NCI-H526 treated with DMSO at 0.1 percent for 48 hours (cell line): ENCODE results near the gene RASL11A.
"Not testable (repeated sequence)": the region's sequence is repeated elsewhere in the genome, so short reads cannot be mapped to it uniquely, and the experiment has no call there.

ENCODE experiments used
- DNase-seq: peaks from one replicate; lab custom pipeline; 2025; lab: John Stamatoyannopoulos, UW

The RASL11A gene, protein sequence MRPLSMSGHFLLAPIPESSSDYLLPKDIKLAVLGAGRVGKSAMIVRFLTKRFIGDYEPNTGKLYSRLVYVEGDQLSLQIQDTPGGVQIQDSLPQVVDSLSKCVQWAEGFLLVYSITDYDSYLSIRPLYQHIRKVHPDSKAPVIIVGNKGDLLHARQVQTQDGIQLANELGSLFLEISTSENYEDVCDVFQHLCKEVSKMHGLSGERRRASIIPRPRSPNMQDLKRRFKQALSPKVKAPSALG

DNA sequence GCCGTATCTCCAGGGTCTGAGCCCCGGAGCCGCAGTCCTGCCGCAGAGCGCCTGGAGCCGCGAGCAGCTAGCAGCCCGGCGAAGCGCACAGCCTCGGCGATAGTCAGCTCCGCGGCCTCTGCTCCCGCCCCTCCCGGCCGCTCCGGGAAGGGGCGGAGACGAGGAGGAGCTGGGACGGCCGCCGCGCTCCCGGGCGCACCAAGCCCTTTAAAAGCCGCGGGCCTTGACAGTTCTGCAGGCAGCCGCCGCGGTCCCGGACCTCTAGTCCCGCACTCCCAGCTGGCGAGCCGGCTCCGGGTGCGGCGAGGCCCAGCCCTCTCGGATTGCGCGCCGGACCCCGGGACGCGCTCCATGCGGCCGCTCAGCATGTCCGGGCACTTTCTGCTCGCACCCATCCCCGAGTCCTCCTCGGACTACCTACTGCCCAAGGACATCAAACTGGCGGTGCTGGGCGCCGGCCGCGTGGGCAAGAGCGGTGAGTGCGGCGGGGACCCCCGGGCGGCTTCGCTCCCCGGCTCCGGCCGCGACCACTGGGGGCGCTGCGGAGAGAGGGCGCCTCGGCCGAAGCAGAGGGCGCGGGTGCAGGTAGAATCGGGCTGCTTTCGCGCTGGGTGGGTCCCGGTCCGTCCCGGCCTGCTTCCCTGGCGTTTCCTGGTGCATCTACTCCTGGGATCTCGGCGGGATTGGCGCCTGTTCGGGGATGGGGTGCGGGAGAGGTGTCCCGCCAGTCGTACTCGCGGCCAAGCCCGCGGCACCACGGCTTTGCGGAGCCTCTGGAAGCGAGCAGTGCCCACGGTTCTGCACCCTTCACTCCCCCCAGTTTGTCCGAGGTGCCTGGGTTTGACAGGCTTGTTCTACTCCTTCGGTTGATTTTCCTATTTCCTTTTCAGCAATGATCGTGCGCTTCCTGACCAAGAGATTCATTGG, at the start of gene RASL11A:
Gene RASL11A, plus strand, starts transcription at position 237 of the 927 bp plus-strand sequence. Its CDS starts 115 bp downstream, at position 352.
- peak; percentile 87 for DNase-seq

DNA sequence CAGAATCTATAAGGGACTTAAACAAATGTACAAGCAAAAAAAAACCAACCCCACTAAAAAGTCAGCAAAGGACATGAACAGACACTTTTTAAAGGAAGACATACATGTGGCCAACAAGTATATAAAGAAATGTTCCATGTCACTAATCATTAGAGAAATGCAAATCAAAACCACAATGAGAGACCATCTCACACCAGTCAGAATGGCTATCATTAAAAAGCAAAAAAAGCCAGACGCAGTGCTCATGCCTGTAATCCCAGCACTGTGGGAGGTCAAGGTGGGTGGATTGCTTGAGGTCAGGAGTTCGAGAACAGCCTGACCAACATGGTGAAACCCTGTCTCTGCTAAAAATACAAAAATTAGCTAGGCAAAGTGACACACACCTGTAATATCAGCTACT, 48.5 kb upstream of the RASL11A start:
- not testable (repeated sequence) for DNase-seq

DNA sequence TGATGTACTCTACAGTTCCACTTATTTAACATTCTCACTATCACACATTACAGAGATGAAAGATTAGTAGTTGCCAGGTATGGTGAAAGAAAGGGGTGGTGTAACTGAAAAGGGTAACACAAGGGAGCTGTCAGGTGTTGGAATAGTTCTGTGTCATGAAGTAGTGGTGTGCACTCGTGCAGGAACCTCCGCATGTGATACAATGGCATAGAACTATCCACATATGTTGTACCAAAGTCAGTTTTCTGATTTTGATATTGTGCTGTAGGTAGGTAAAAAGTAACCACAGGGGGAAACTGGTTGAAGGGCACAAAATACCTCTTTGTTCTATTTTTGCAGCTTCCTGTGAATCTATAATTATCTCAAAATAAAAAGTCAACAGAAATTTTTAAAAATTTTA, 43.6 kb upstream of the RASL11A start:
- DNase-seq, result no peak

DNA sequence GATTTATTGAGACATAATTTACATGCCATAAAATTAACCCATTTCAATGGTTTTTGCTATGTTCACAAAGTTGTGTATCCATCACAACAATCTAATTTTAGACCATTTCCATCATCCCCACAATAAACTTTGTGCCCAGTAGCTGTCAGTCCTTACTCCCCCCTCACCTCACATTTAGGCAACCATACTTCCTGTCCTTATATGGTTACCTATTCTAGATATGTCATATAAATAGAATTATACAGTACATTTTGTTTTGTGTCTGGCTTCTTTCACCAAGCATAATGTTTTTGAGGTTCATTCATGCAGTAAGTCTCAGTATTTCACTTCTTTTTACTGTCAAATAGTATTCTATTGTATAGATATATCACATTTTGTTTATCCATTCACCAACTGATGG, 42.5 kb upstream of the RASL11A start:
- DNase-seq, result no peak

DNA sequence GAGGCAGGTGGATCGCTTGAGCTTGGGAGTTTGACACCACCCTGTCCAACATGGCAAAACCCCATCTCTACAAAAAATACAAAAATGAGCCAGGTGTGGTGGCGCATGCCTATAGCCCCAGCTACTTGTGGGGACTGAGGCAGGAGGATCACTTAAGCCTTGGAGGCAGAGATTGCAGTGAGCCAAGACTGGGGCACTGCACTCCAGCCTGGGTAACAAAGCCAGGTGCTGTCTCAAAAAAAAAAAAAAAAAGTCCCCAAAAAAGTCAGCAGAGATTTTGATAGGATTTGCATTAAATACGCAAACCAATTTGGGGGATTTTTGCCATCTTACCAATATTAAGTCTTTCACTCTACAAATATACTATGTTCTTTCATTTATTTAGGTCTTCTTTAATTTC, 41.0 kb upstream of the RASL11A start:
- DNase-seq, result no peak

DNA sequence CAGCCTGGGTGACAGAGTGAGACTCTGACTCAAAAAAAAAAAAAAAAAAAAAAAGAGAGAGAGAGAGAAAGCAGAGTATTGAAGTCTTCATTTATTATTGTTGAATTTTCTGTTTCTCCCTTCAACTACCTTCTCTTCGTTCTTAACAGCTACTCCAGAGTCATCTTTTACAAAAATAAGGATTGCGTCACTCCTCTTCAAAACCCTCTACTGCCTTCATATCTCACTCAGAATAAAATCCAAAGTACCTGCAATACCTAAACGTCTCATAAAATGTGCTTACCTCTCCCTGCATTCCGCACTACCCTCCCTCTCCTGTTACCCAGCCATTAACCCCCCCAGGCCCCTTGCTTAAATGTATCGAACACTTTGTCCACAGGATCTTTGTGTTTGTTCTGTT, 36.7 kb upstream of the RASL11A start:
- DNase-seq, result no peak

DNA sequence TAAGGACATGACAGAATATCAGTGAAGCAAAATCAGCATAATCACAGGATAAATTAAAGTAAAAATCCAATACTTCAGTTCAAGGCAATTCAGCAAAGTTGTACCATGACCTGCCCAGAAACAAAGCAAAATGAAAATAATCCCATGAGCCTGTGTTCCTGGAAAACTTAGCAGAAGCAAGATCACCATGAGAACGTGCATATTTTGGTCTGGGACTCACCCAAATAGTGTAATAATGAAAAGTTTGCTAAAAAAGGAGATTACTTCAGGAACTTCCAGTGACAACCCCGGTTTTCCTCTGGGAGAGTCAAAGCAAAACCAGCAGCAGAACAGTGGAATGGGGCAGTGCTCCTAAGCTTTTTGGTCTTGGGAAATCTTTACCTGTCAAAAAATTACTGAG, 34.2 kb upstream of the RASL11A start:
- DNase-seq, result no peak

DNA sequence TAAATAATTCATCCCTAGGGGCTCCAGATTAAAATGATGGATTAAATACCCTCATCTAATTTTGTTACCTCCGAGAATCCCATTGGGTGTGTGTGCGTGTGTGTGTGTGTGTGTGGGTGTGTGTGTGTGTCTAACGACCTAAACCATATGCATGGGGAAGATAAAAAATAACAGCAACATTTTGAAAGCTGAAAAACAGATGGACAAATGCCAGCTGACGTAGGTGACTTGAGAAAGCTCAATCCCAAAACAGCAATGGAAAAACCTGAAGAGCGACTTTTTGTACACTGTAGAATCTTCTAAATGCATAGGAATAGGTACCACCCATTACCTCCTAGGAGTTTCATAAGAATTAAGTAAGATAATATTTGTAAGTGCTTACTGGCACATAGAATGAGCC, 27.9 kb upstream of the RASL11A start:
- no peak for DNase-seq

DNA sequence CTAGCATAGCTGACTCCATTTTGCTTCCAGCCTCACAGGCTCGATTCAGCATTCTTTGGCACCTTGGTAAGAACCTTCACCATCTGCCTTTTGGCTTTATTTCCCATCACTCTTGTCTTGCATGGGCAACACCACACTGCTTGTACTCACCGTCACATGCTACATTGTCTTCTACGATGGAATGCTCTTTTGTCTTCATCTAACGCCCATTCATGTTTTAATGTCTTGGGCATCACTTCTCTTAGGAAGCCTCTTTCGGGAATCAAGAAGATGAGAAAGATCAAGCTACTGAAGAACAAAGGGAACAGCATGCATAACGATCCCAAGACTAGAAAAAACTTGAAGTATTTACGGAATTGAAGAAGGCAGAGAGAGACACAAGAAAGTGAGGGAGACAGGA, 25.0 kb upstream of the RASL11A start:
- DNase-seq, result no peak

DNA sequence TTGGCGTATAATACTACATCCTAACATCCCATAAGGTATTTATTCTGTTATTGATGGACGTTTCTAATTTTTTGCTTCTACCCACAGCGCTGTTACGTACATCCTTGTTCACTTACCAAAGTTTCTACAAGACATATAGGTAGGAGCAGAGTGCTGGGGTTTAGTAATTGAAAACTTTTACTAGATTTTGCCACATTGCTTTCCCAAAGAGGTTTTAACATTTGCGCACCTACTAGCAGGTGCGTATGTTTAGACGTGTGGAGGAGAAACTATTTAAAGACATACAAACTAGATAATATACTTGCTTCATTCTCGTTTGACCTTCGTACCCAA, 19.8 kb upstream of the RASL11A start:
- no peak for DNase-seq

DNA sequence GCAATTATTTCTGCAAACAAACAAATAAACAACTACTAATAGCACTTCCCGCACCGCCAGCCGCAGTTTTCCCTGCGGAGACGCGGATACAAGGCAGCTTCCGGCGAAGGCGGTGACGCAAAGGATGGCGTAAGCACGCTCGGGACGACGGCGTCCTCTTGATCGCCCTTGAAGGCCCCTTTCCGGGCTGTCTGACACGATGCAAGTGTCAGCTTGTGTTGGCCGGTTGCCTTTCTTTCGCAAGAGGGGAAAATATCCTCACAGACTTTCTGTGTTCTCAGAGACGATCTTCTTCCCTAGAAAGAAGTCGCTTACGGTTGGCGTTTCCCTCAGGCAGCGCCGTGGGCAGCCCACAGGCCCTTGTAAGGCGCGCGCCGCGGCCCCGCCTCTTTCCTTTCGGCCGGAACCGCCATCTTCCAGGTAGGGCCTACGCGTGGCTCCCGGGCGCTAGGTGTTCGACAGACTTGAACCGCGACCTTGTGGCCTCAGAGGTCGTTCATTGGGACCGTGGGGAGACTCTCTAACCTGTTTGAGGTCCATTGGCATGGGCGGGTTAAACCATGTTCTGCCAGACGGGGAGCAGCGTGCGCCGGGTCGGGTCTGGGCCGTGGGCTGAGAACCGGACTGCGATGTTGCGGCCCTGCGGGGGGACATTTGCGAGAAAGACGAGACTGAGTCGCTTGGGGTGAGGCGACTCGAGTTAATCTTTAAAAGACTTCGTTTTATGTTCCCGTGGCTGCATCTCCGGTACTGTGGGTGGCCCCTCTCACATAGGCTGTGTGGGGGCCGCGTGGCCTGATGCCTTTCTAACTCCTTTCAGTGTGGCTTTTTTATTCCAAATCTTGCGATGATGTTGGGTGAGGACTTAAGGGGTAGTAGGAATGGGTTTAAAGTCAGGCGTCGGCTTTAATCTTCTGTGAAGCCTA, 19.2 kb upstream of the RASL11A start, which contains the start of gene RPL21:
Gene RPL21, plus strand, starts transcription at position 393 of the 926 bp plus-strand sequence. CDS start 2,219 bp downstream, outside the sequence.
- DNase-seq, result peak; percentile 94

DNA sequence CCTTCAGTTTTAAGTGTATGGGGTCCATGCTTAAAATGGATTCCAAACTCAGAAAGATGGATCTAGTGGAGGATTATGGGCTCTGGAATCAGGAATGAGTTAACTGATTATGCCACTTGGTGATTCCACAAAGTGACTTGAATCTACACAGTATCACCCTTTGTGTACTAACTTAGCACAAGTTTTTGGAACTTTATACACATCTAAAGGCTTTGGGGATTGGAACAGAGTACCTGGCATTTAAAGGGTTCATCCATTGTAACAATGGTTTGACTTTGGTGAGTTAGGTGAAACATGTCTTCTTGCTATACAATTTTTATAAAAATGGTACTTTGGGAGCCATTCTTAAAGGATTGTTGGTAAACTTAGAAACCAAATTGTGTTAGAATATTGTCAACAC, 18.2 kb upstream of the RASL11A start:
- DNase-seq, result no peak

DNA sequence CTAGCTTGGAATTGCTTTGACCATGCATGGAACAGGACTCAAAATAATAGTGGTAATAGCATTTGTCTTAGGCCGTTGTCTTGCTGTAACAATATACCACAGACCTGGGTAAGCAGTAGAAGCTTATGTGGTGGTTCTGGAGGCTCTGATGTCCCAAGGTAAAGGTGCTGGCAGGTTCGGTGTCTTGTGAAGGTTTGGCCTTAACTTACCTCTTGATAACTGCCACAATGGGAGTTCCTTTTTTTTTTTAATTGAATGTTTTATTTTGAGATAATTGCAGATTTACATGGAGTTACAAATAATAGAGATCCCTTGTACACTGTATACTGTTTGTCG, 13.4 kb upstream of the RASL11A start:
- no peak for DNase-seq

DNA sequence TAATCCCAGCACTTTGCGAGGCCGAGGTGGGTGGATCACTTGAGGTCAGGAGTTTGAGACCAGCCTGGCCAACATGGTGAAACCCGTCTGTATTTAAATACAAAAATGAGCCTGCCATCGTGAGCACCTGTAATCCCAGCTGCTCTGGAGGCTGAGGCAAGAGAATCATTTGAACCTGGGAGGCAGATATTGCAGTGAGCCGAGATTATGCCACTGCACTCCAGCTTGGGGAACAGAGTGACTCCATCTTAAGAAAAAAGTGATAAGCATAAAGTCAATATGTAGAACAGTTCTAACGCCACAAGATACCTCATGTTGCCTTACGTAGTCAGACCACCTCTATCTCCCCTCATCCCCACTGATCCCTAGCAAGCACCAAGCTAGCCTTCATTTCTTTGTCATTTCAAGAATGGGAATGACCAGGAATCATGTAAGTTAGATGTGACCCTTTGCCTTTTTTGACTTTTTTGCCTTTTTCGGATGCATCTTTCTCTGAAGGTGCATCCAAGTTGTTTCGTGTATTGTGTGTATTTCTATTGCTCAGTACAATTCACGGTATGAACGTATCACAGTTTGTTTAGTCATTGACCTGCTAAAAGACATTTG, 12.9 kb upstream of the RASL11A start:
- no peak for DNase-seq

DNA sequence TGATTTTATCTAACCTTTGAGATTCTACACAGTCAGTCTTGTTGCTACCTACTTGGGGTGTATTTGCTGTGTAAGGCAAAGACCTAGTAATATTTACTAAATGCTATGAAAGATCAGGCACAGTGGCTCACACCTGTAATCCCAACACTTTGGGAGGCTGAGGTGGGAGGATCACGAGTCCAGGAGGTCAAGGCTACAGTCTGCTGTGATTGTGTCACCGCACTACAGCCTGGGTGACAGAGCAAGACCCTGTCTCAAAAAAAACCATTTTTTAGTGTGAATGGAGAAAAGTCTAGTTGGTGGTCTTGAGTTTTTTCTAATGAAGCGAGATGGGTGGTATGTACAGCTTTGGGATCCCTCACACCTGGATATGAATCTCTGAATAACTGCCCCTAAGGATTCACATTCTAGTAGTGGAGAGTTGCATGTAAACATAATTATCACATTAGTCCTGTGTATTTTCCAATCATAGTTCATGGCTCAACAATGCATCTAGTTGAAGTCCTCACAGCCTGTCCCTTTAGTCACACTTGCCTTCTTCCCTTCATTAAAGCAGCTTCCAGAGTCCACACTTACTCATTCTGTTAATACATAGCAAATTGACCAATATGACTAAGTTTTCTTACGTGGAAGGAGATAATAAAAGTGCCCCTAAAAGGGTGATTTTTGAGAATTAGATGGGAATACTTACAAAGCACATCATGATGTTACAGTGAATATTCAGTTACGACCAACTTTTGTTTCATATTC, 11.8 kb upstream of the RASL11A start:
- no peak for DNase-seq

DNA sequence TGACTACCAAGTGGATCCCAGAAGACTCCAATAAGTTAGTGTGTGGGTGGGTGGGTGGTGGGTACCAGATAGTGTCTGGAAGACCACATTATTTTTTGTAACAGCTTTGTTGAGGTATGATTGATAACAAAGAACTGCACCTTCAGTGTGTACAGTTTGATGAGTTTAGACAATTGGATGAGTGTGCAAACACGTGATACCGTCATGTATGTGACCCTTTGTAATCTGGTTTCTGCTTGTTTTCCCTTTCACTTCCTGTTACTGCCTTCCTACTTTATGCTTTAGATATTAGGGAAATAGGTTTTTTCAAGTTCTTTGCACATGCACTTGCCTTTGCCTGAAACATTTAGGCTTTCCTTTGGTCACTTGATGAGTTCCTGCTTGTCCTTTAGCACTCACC, 10.8 kb upstream of the RASL11A start:
- DNase-seq, result no peak

DNA sequence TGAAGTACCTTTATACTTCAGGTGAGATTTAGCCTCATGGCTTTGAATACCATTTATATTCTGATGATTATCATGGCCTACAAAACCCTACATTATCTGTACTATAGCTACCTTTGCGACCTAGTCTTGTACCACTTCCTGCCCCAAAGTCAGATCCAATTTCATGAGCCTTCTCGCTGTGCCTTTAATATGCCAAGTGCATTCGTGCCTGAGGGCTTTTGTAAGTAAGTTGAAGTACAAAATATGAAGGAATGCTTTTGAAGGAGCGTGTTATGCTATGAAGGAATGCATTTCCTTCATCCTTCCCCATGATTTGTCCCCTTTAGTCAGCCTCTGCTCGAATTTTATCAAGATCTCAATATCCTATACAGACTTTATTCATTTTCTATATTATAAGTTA, 9.2 kb upstream of the RASL11A start:
- DNase-seq, result no peak

DNA sequence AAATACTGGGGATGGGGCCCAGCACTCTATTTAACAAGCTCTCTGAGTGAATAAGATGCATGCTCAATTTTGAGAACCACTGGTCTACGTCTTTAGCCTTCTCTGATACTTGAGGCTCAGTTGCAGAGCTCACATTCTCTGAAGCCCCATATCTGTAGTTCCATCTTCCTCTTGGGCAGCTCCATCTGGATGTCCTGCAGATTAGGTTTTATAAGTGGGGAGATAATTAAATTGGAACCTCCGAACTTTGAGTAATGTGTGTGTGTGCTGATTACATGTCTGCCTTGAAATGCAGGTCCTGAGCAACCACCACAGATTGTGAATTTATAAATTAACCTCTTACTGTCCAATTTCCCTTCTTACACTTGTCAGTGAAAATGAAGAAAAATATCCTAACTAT, 7.2 kb upstream of the RASL11A start:
- DNase-seq, result no peak

DNA sequence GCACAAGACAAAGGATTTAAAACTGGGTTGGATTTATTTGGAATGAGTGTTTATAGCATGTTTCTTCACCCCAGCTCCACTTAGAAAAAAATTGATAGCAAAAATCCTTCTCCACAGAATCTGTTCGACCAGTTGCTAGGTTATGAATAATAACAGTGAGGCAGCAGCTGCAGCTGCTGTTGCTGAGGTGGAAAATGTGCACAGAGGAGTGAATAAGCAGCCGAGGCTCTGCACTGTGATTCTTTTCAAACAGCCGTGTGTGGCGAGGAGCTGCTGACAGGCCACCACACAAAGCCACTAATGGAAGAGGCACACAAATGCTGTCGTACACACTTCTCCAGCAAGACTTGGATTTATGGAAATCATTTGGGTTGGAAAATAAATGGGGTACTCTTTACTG, 6.4 kb upstream of the RASL11A start:
- peak; percentile 74 for DNase-seq

DNA sequence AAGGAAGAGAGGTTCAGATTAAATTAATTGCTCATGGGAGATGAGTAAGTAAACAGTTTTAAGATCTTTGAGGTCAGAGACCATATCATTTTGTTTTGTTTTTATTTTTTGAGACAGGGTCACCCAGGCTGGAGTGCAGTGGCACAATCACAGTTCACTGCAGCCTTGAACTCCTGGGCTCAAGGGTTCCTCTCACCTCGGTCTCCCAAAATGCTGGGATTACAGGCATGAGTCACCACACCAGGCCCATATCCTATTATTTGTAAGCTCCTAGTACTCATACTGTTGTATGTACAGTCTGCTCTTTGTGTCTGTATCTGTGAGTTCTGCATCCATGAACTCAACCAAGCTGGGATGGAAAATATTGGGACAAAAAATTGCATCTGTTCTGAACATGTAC, 6.0 kb upstream of the RASL11A start:
- no peak for DNase-seq

DNA sequence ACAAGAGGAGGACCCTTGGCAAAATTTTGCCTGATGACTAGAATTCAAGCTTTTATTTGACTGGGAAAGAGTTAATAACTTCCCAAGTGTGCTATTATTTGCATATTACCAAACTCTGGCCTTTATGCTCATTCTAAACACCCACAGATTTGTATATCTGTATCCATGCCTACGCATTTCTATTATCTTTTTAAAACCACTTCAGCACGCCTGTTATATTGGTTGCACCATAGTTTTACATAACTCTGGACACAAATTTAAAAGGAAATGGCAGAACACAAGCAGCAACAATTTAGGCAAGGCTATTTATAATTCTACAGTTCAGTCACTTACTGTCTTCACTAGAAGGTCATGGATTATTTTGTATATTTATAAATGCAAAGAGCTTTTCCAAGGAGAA, 3.7 kb upstream of the RASL11A start:
- DNase-seq, result peak; percentile 88
